Lung (tissue), 12 donors: ENCODE results near the gene ARHGAP1. TPM values are rescaled to one million over a fixed set of nuclear protein-coding genes. Genes with fewer than 3 reads are reported as not detected.

Source experiments
- ATAC-seq: fragments of 200-7000 bp; cut with Tn5 transposase; one replicate; pipeline ENCODE4 v1.9.1; 2020; ENCODE audit warnings: moderate number of reproducible peaks; ENCODE audit not compliant: insufficient read depth, low FRiP score
- DNase-seq, 3 donors: peaks; one replicate each; pipeline ENCODE4 v3.0.0-alpha.2; 2013 to 2017
- H3K27ac ChIP-seq, 2 donors: one replicate each; pipeline ENCODE4 v1.5.1; 2013; ENCODE audit warnings: mild to moderate bottlenecking in 2 of 2, moderate library complexity in 2 of 2, control low read depth in 1 of 2, inconsistent platforms in 1 of 2, low read depth in 1 of 2, low read length in 1 of 2
- H3K27me3 ChIP-seq, 3 donors: one replicate each; pipeline ENCODE4 v1.5.1; 2013; ENCODE audit warnings: low read length in 2 of 3; ENCODE audit not compliant: control insufficient read depth in 3 of 3, insufficient read depth in 3 of 3
- H3K36me3 ChIP-seq, 4 donors: one replicate each; pipeline ENCODE4 v1.5.1; 2013; ENCODE audit warnings: low read length in 4 of 4, mild to moderate bottlenecking in 1 of 4, moderate library complexity in 1 of 4; ENCODE audit not compliant: control insufficient read depth in 4 of 4, insufficient read depth in 4 of 4
- H3K4me1 ChIP-seq, 5 donors: one replicate each; pipeline ENCODE4 v1.5.1; 2013; ENCODE audit warnings: low read length in 5 of 5, mild to moderate bottlenecking in 2 of 5, moderate library complexity in 1 of 5; ENCODE audit not compliant: control insufficient read depth in 5 of 5, insufficient read depth in 5 of 5
- H3K4me3 ChIP-seq: one replicate; pipeline ENCODE4 v1.5.1; 2013; ENCODE audit warnings: mild to moderate bottlenecking, control low read depth, moderate library complexity
- H3K9ac ChIP-seq, 2 donors: one replicate each; pipeline ENCODE4 v1.5.1; 2013; ENCODE audit warnings: low read length in 2 of 2, control low read depth in 1 of 2; ENCODE audit not compliant: insufficient read depth in 1 of 2
- H3K9me3 ChIP-seq, 4 donors: one replicate each; pipeline ENCODE4 v1.5.1; 2013; ENCODE audit warnings: low read length in 3 of 4, mild to moderate bottlenecking in 1 of 4, moderate library complexity in 1 of 4; ENCODE audit not compliant: control insufficient read depth in 4 of 4, insufficient read depth in 3 of 4
- CTCF ChIP-seq: IDR thresholded peaks from 2 replicates; pipeline ENCODE4 v1.5.1; 2012; ENCODE audit warnings: mild to moderate bottlenecking; ENCODE audit errors: control extremely low read depth, extremely low read depth
- WGBS, 2 donors: extraction: QIAGEN DNeasy Blood & Tissue Kit; methylation state at CpG; one replicate each; pipeline ENCODE4 v1.1.7; 2013; 5-methylcytosine and 5-hydroxymethylcytosine counted together
- polyA plus RNA-seq, 2 donors: library from polyadenylated mRNA; stranded (reverse); fragments of 200-250 nt; gene quantifications; one replicate each; pipeline ENCODE4 v1.2.1, GENCODE V29; 2013
- total RNA-seq, 2 donors: library from RNA; depleted of rRNA in 1 of 2; stranded (reverse); fragments of >200 nt in 1 of 2; gene quantifications; one replicate each; pipeline ENCODE4 v1.2.1, GENCODE V29; 2014 to 2021
- donor health status: control.
- donor health status: control.
- donor health status: Bipolar disorder and iron deficiency.
- donor health status: healthy.
- donor health status: DM: yes; HTN: yes; CAD: no.

The ARHGAP1 gene
- total and polyA plus RNA-seq, 4 donors, result 23.3 to 87.9 (median 36.6) TPM

DNA sequence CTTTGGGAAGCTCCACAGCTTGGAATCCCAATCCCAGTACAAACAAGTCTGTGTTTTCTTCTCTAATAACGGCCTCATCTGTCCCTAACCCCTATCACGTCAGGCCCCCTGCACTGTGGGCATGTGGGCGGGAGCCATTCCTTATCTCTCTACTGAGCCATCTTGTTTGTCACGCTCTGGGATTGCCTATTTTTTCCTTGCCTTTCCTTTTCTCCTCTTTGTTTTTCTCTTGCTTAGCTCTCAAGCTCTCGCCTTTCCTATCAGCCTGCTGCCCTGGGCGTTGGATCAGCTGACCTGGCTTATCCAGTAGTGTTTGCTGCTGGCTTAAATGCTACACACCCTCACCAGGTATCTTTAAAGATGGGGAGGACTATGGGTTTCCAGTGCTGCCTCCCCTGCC, 35.8 kb downstream of the ARHGAP1 start:
- Histone ChIP-seq H3K4me1 (peaks cover 0 to 18% (median 0%) of the 10 kb centered on the region in 5 donors), H3K9me3 (no peaks in the 10 kb centered on the region), H3K4me3 (no peak overlapping the region), H3K27me3 (no peaks in the 10 kb centered on the region), H3K36me3 (peaks cover 17 to 55% (median 50%) of the 10 kb centered on the region in 4 donors), H3K27ac (no peak overlapping the region), H3K9ac (no peak overlapping the region)
- no peak for ATAC-seq
- TF ChIP-seq CTCF, result no peak
- WGBS, 2 donors, result 70 to 85% methylated on average over 6 of the region's 6 CpGs
- DNase-seq, result no peak

- Histone ChIP-seq H3K36me3 (peaks cover 18 to 53% (median 45%) of the 10 kb centered on the region in 4 donors), H3K9me3 (no peaks in the 10 kb centered on the region), H3K27me3 (no peaks in the 10 kb centered on the region), H3K4me1 (peaks cover 0 to 23% (median 0%) of the 10 kb centered on the region in 5 donors), H3K27ac (peak overlapping the region; percentile 39 to 41), H3K9ac (no peak overlapping the region), H3K4me3 (no peak overlapping the region)
- TF ChIP-seq CTCF, result no peak
- ATAC-seq (no peak), DNase-seq (no peak)
- 83 to 89% methylated on average over 4 of the region's 4 CpGs for WGBS, 2 donors
These were observed 37.0 kb downstream of the ARHGAP1 start for GRCh38 chr11:46663277-46663940.

DNA sequence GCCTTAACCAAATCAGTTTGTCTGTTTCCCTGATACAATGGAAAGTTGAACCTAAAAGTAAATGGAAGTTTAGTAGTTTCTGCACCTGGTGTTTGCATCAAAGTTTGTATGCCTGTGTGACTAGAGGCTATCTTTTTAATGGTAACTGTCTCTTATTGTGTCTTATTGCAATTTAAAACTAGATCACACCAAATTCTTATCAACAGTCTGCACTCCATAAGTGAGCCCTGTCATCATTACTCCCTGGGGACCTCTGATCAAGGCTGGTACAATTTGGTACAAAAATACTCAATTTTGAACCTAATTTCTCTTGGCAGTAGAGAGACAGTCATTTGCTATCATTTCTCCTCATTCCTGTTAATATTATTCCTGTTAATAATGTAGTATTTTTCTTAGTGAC, 38.1 kb downstream of the ARHGAP1 start:
- ATAC-seq, result no peak
- Histone ChIP-seq H3K36me3 (peaks cover 19 to 52% (median 41%) of the 10 kb centered on the region in 4 donors), H3K4me3 (no peak overlapping the region), H3K4me1 (peaks cover 0 to 19% (median 0%) of the 10 kb centered on the region in 5 donors), H3K9me3 (no peaks in the 10 kb centered on the region), H3K27ac (no peak overlapping the region), H3K27me3 (no peaks in the 10 kb centered on the region), H3K9ac (no peak overlapping the region)
- DNase-seq, result no peak
- TF ChIP-seq CTCF, result no peak

DNA sequence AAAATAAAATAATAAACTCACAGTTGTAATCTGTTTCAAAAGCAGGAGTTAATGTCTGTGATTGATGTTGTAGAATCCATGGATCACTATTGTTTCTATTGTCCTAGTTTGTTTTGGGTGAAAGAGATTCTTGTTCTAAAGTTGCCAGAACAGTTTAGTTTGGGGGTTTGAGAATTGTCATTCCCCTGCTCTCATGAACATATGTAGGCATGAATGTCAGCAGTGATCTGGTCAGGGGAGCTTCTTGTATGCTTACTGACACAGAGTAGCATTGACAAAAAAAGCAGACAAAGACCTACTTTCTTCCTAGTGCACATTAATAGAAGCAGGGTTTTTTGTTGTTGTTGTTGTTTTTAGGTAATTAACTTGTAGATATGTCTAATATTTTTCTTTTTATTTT, 38.6 kb downstream of the ARHGAP1 start:
- H3K27me3 ChIP-seq, result no peaks in the 10 kb centered on the region
- DNase-seq, result no peak
- H3K36me3 ChIP-seq, result peaks cover 21 to 52% (median 42%) of the 10 kb centered on the region in 4 donors
- peaks cover 0 to 15% (median 0%) of the 10 kb centered on the region in 5 donors for H3K4me1 ChIP-seq
- H3K27ac ChIP-seq, result no peak overlapping the region
- H3K4me3 ChIP-seq, result no peak overlapping the region
- no peak for ATAC-seq
- H3K9ac ChIP-seq, result no peak overlapping the region
- TF ChIP-seq CTCF, result no peak
- H3K9me3 ChIP-seq, result no peaks in the 10 kb centered on the region
